Esophagus squamous epithelium (tissue), 5 donors: ENCODE measurements around the gene GSG1L2. TPM values are rescaled to one million over a fixed set of nuclear protein-coding genes. Genes with fewer than 3 reads are reported as not detected.

Experiments
- DNase-seq: peaks from one replicate; lab custom pipeline; 2025; lab: John Stamatoyannopoulos, UW
- H3K27ac ChIP-seq, 4 donors: fragments of 200-600 bp; sonication (generic); one replicate each; pipeline ENCODE4 v1.5.1; 2016 to 2019; ENCODE audit warnings: mild to moderate bottlenecking in 1 of 4
- H3K27me3 ChIP-seq, 4 donors: fragments of 200-600 bp; sonication (generic); 1 replicate in 3 of 4; 2 replicates in 1 of 4; pipeline versions ENCODE4 v1.5.1 to v1.6.0; 2017 to 2021; ENCODE audit warnings: antibody characterized with exemption in 1 of 4
- H3K36me3 ChIP-seq, 3 donors: fragments of 200-600 bp; sonication (generic); one replicate each; pipeline ENCODE4 v1.5.1; 2016 to 2019
- H3K4me1 ChIP-seq, 3 donors: fragments of 200-600 bp; sonication (generic); one replicate each; pipeline ENCODE4 v1.5.1; 2017 to 2019
- H3K4me3 ChIP-seq, 4 donors: fragments of 200-600 bp; sonication (generic); 1 replicate in 3 of 4; 2 replicates in 1 of 4; pipeline ENCODE4 v1.5.1; 2016 to 2019; ENCODE audit warnings: mild to moderate bottlenecking in 2 of 4, moderate library complexity in 1 of 4
- H3K9me3 ChIP-seq, 3 donors: fragments of 200-600 bp; sonication (generic); one replicate each; pipeline ENCODE4 v1.5.1; 2016 to 2019
- POLR2A ChIP-seq, 4 donors: fragments of 450-650 bp; IDR thresholded peaks; one replicate each; pipeline ENCODE4 v1.6.1; 2017; ENCODE audit warnings: antibody characterized with exemption in 4 of 4, mild to moderate bottlenecking in 4 of 4, moderate library complexity in 3 of 4
- WGBS, 2 donors: methylation state at CpG; one replicate each; pipeline ENCODE4 v1.1.5; 2018; 5-methylcytosine and 5-hydroxymethylcytosine counted together
- intact Hi-C: fragments of 100-400 bp; cut with DNase I; formaldehyde crosslinking; loops from one replicate; pipeline ENCODE4 v1.15.0; 2022
- total RNA-seq, 4 donors: library from RNA; depleted of rRNA; stranded (reverse); fragments of >200 nt; gene quantifications; one replicate each; pipeline ENCODE4 v1.1.0, GENCODE V29; 2016
- TF ChIP-seq, protein P1 (sequence below), 6 experiments: fragments of 450-650 bp in 4 of 6; fragments of 200-600 bp in 2 of 6; sonication (generic) in 2 of 6; IDR thresholded peaks; one replicate each; pipeline ENCODE4 v1.5.1; 2016 to 2019; ENCODE audit warnings: antibody characterized with exemption in 6 of 6, mild to moderate bottlenecking in 4 of 6, moderate library complexity in 4 of 6
- donor health status: DM: yes; HTN: yes; CAD: no.

The GSG1L2 gene
- total RNA-seq, 4 donors from 2014 or later, result not detected

DNA sequence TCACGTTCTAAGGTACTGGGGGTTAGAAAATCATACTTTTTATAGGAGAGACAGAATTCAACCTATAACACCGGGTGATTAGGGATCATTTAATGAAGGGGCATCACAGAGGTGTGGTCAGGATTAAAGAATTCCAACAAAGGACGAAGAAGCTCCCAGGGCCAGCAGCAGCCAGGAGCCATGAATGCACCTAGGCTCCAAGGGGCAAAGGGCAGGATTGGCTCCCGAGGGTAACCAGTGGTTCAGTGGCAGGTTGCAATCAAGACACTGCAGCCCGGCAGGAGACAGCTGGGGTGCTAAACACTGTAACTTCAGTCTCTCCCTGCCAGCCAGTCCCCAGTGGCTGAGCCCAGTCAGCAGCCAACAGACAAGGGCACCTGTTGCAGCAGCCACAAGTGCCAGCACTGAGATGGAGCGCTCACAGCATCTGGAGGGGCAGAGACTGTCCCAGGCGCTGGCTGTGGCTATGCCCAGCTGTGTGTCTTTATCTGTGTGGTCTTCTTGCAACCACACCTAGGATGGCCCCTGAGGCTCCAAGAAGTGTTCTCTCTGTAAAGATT, 54.4 kb downstream of the GSG1L2 start:
- TF ChIP-seq, protein P1, sequence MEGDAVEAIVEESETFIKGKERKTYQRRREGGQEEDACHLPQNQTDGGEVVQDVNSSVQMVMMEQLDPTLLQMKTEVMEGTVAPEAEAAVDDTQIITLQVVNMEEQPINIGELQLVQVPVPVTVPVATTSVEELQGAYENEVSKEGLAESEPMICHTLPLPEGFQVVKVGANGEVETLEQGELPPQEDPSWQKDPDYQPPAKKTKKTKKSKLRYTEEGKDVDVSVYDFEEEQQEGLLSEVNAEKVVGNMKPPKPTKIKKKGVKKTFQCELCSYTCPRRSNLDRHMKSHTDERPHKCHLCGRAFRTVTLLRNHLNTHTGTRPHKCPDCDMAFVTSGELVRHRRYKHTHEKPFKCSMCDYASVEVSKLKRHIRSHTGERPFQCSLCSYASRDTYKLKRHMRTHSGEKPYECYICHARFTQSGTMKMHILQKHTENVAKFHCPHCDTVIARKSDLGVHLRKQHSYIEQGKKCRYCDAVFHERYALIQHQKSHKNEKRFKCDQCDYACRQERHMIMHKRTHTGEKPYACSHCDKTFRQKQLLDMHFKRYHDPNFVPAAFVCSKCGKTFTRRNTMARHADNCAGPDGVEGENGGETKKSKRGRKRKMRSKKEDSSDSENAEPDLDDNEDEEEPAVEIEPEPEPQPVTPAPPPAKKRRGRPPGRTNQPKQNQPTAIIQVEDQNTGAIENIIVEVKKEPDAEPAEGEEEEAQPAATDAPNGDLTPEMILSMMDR (IDR thresholded peaks at IDR 0.05), result no peak
- no peak for TF ChIP-seq POLR2A (IDR thresholded peaks at IDR 0.05)
- DNase-seq, result no peak
- no peaks in the 10 kb centered on the region for H3K36me3 ChIP-seq
- H3K4me3 ChIP-seq, result no peak overlapping the region
- no peaks in the 10 kb centered on the region for H3K4me1 ChIP-seq
- H3K9me3 ChIP-seq, result no peaks in the 10 kb centered on the region
- peaks cover 0 to 24% (median 0%) of the 10 kb centered on the region in 4 donors for H3K27me3 ChIP-seq
- H3K27ac ChIP-seq, result no peak overlapping the region
- 75 to 80% methylated on average over 4 to 6 of the region's 7 CpGs for WGBS, 2 donors
- intact Hi-C loops, result loop anchor here (5.0 kb wide), 1 partner anchor 35 kb away; no protein-coding TSS in a partner anchor

DNA sequence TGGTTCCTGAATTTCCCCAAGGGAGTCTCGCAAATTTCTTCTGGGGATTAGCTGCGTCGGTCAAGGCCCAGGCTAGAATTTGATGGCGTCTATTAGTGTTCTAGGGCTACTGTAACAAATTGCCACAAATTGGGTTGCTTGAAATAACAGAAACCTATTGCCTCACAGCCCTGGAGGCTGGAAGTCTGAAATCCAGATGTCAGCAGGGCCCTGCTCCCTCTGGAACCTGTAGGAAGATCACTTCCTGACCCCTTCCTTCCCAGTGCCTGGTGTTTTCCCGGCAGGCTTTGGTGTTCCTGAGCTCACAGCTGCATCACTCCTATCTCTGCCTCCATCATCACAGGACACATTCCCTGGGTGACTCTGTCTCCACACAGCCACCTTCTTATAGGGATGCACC, 54.9 kb downstream of the GSG1L2 start:
- Histone ChIP-seq H3K27ac (no peak overlapping the region), H3K36me3 (no peaks in the 10 kb centered on the region), H3K9me3 (no peaks in the 10 kb centered on the region), H3K27me3 (peaks cover 0 to 19% (median 0%) of the 10 kb centered on the region in 4 donors), H3K4me3 (no peak overlapping the region), H3K4me1 (no peaks in the 10 kb centered on the region)
- intact Hi-C loops, result loop anchor here (5.0 kb wide), 1 partner anchor 35 kb away; no protein-coding TSS in a partner anchor
- WGBS, 2 donors, result 48 to 83% methylated on average over 5 of the region's 5 CpGs
- TF ChIP-seq, protein P1 (IDR thresholded peaks at IDR 0.05), result no peak
- no peak for TF ChIP-seq POLR2A (IDR thresholded peaks at IDR 0.05)
- no peak for DNase-seq

DNA sequence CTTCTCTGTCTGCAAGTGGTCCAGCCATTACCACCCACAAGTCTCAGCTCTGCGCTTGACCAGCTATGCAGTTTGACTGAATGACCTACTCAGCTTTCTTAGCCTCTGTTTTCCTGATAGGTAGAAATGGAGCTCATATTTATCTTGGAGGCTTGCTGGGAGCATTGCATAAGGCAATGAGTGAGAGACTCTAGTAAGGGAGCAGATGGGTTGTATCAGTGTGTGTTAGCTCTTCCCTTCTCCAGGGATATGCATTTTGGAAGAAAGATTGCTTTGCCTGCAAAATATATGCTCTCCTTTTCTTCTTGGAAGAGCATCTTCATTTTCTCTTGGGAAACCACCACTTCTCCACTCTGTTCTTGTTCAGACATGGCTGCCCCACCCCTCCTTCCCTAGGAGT, 56.6 kb downstream of the GSG1L2 start:
- no peak for DNase-seq
- Histone ChIP-seq H3K4me3 (no peak overlapping the region), H3K27me3 (peaks cover 0 to 17% (median 0%) of the 10 kb centered on the region in 4 donors), H3K36me3 (no peaks in the 10 kb centered on the region), H3K9me3 (no peaks in the 10 kb centered on the region), H3K4me1 (no peaks in the 10 kb centered on the region), H3K27ac (no peak overlapping the region)
- TF ChIP-seq POLR2A (IDR thresholded peaks at IDR 0.05), result no peak
- TF ChIP-seq, protein P1 (IDR thresholded peaks at IDR 0.05), result no peak
- WGBS, 2 donors, result 100% methylated on average over 1 of the region's 1 CpG; no CpG with 5 or more reads in 1 of the 2 donors
- intact Hi-C loops, result loop anchor here (5.0 kb wide), 1 partner anchor 33 kb away; no protein-coding TSS in a partner anchor

DNA sequence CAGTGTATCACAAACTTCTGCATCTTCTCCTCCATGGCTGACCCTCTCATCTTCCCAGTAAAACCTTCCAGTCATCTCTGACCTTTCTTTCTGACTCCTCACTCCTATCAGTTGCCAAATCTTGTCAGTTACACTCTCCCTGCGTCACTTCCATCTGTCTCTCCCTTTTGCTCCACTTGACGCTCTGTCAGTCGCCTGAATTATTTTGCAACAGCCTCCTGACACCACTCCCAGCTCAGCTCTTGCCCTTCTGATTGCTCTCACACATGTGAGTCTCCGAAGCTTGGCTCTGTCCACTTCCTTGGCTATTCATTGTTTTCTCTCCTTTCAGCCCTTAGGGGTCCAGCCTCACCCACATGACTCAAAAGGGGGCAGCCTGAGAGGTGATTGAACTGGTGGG, 58.2 kb downstream of the GSG1L2 start:
- Histone ChIP-seq H3K4me3 (no peak overlapping the region), H3K36me3 (no peaks in the 10 kb centered on the region), H3K9me3 (no peaks in the 10 kb centered on the region), H3K27ac (no peak overlapping the region), H3K4me1 (no peaks in the 10 kb centered on the region), H3K27me3 (peaks cover 0 to 17% (median 0%) of the 10 kb centered on the region in 4 donors)
- WGBS, 2 donors, result 36 to 46% methylated on average over 4 of the region's 4 CpGs
- intact Hi-C loops, result no loop called here
- TF ChIP-seq, protein P1 (IDR thresholded peaks at IDR 0.05), result no peak
- no peak for TF ChIP-seq POLR2A (IDR thresholded peaks at IDR 0.05)
- no peak for DNase-seq

DNA sequence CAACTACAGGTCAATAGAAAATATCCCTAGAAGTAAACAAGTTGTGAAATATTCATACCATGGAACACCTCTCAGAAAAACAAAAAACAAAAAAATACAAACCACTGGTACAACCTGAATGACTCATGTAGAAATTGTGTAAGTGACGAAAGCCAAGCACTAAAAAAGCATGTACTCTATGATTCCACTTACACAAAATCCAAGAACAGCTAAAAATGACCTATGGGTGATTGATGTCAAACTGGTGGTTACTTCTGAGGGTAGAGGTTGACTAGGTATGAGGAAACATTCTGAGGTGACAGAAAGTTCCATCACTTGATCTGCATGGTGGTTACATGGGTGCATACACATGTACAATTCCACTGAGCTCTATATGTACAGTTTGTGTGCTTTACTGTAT, 61.6 kb downstream of the GSG1L2 start:
- Histone ChIP-seq H3K4me1 (no peaks in the 10 kb centered on the region), H3K27ac (no peak overlapping the region), H3K27me3 (peaks cover 0 to 12% (median 0%) of the 10 kb centered on the region in 4 donors), H3K4me3 (no peak overlapping the region), H3K36me3 (no peaks in the 10 kb centered on the region), H3K9me3 (no peaks in the 10 kb centered on the region)
- intact Hi-C loops, result no loop called here
- no peak for DNase-seq
- TF ChIP-seq, protein P1 (IDR thresholded peaks at IDR 0.05), result no peak
- TF ChIP-seq POLR2A (IDR thresholded peaks at IDR 0.05), result no peak
- WGBS, 2 donors, result 37 to 62% methylated on average over 1 of the region's 1 CpG
